HG02798 (cell line): Measurements from ENCODE around the gene AXL.

ENCODE experiments used
- ATAC-seq: cut with Tn5 transposase; IDR thresholded peaks from one replicate; pipeline ENCODE4 v1.9.1; 2021; ENCODE audit warnings: mild to moderate bottlenecking; ENCODE audit not compliant: unreplicated experiment, poor library complexity

Gene AXL

GRCh38 chr19:41233748-41234240 lies 14.8 kb downstream of the AXL start:
- no peak for ATAC-seq

- ATAC-seq = no peak
Observed at GRCh38 chr19:41234512-41235168, 15.6 kb downstream of the AXL start.

GRCh38 chr19:41235480-41235879 lies 16.5 kb downstream of the AXL start:
- ATAC-seq = no peak

GRCh38 chr19:41238244-41238643 lies 19.2 kb downstream of the AXL start:
- no peak for ATAC-seq

- no peak for ATAC-seq
Observed at GRCh38 chr19:41239363-41239762, 20.3 kb downstream of the AXL start.

GRCh38 chr19:41239961-41240574 lies 21.0 kb downstream of the AXL start:
- no peak for ATAC-seq

GRCh38 chr19:41241859-41242258 lies 22.8 kb downstream of the AXL start:
- ATAC-seq = no peak

DNA sequence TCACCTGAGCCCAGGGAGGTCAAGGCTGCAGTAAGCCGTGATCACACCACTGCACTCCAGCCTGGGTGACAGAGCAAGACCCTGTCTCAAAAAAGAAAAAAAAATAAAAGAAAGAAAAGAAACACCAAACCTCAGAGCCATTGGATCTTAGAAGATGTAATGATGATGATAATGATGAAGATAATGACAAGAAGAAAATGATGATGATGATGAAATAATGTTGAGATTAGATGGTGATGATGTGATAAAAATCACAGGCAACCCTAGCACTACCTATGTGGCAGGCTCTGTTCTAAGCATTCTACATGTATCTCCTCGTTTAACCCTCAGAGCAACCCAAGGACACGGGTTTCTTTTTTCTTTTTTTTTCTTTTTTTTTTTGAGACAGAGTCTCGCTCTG lies 25.1 kb downstream of the AXL start:
- no peak for ATAC-seq

DNA sequence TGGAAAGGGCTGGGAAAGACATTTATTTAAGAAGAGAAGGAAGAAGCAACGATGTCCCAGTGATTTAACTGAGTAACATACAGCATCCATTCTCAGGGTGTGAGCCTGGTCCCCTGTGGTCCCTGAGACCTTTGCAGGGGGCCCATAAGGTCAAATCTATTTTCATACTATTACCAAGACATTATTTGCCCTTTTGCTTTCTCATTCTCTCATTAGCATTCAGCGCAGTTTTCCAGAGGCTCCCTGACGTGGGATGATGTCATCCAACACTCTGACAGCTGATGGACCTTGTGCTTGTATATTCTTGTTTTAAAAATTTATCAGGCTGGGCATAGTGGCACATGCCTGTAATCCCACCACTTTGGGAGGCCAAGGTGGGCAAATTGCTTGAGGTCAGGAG lies 26.8 kb downstream of the AXL start:
- no peak for ATAC-seq

DNA sequence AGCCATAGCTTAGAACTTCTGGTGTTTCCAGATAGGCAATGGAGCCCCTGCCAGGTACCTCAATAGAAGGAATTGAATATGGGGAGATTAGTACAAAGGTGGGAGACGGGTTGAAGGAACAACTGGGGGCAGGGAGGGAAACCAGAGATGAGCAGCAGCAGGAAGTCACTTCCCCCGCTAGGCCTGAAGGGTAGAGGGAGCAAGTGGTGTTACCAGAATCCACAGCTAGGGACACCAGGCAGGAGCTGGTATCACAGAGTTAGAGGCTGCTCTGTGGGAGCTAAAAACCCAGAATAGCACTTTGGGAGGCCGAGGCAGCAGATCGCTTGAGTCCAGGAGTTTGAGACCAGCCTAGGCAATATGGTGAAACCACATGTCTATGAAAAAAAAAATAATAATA lies 29.9 kb downstream of the AXL start:
- ATAC-seq = no peak

- no peak for ATAC-seq
Observed at GRCh38 chr19:41249707-41250423, 30.8 kb downstream of the AXL start.

- ATAC-seq = no peak
Observed at GRCh38 chr19:41253660-41254059, 34.6 kb downstream of the AXL start.

- ATAC-seq = no peak
Observed at GRCh38 chr19:41255171-41255570, 36.1 kb downstream of the AXL start.

DNA sequence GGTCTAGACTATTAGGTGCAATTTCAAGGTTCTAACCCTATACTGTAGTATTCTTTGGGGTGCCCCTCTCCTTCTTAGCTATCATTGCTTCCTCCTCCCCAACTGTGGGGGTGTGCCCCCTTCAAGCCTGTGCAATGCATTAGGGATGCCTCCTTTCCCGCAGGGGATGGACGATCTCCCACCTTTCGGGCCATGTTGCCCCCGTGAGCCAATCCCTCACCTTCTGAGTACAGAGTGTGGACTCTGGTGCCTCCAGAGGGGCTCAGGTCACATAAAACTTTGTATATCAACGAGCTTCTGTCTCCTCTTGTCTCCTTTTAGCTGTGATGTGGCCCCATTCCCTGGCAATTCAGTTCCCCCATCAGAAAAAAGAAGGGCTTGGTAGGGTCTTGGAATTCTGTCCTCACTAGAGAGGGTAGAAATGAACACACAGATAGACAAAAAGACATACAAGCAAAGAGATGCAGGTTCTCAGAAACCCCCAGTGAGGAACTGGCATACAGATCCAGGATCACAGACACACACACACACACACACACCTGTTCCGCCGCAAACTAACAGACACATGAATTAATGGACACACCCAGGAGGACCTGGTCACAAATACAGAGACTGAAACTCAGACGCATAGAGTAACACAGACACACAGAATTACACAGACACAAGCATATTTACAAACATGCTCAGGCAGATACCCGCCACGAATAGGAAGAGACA lies 42.6 kb downstream of the AXL start:
- ATAC-seq = no peak

- ATAC-seq = peak; percentile 4
Observed at GRCh38 chr19:41263042-41263849, 44.2 kb downstream of the AXL start.

- peak; percentile 80 for ATAC-seq
Observed at GRCh38 chr19:41263850-41264580, 45.0 kb downstream of the AXL start, which contains the start of gene HNRNPUL1. TSS of gene HNRNPUL1 (plus strand) at chr19:41264372. CDS start at chr19:41264504, 132 bp downstream.

DNA sequence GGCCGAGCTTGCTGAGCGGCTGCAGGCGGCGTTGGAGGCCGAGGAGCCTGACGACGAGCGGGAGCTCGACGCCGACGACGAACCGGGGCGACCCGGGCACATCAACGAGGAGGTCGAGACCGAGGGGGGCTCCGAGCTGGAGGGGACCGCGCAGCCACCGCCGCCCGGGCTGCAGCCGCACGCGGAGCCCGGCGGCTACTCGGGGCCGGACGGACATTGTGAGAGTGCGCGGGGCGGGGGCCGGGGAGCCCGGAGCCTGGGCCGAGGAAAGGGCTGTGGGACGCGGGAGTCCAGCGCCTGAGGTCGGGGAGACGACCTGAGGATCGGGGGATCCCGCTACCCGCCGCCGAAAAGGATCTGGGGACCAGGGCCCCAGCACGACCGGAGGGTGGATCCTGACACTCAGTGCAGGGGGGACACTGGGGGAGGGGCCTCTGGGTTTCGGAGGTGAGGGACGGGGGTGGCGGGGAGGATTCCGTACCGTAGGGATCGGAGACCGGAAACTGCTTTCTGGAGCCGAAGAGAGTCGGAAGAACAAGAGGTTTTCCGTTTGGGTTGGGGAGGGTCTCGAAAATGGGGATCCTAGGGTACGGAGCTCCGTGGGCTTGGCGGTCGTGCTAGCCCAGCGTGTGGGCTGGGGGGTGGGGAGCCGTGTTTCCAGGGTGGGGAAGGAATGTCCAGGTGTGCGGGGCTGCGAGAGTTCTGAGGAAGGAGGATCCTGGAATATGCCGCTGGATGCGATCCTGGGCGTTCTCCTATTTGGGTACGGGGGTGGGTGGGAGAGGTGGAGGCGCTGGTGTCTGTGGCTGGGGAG lies 45.8 kb downstream of the AXL start:
- ATAC-seq = no peak

GRCh38 chr19:41265395-41266153 lies 46.6 kb downstream of the AXL start:
- ATAC-seq = no peak
